Memory B cell (primary cell): ENCODE data around the gene DHODH.
"Not testable (repeated sequence)": the region's sequence is repeated elsewhere in the genome, so short reads cannot be mapped to it uniquely, and the experiment has no call there.

Experiments used
- ATAC-seq: fragments of 150-1000 bp; cut with Tn5 transposase; 2 replicates; pipeline ENCODE4 v1.10.0; 2021; ENCODE audit warnings: low read depth, mild to moderate bottlenecking, moderate library complexity
- DNase-seq, 2 donors: peaks; one replicate each; pipeline ENCODE4 v3.0.0; 2022; ENCODE audit warnings: low spot score in 2 of 2
- H3K27ac Mint-ChIP-seq: one replicate; pipeline ENCODE4 v1.8.0; 2022; ENCODE audit warnings: mild to moderate bottlenecking, moderate library complexity, mixed read lengths
- H3K27me3 Mint-ChIP-seq: one replicate; pipeline ENCODE4 v1.8.0; 2022; ENCODE audit warnings: mixed read lengths
- H3K36me3 Mint-ChIP-seq: one replicate; pipeline ENCODE4 v1.8.0; 2022; ENCODE audit warnings: mild to moderate bottlenecking, mixed read lengths
- H3K4me1 Mint-ChIP-seq: one replicate; pipeline ENCODE4 v1.8.0; 2022; ENCODE audit warnings: mixed read lengths
- H3K4me3 Mint-ChIP-seq: one replicate; pipeline ENCODE4 v1.8.0; 2022; ENCODE audit warnings: mild to moderate bottlenecking, moderate library complexity, mixed read lengths
- H3K9me3 Mint-ChIP-seq: one replicate; pipeline ENCODE4 v1.8.0; 2022; ENCODE audit warnings: mixed read lengths

DHODH gene

DNA sequence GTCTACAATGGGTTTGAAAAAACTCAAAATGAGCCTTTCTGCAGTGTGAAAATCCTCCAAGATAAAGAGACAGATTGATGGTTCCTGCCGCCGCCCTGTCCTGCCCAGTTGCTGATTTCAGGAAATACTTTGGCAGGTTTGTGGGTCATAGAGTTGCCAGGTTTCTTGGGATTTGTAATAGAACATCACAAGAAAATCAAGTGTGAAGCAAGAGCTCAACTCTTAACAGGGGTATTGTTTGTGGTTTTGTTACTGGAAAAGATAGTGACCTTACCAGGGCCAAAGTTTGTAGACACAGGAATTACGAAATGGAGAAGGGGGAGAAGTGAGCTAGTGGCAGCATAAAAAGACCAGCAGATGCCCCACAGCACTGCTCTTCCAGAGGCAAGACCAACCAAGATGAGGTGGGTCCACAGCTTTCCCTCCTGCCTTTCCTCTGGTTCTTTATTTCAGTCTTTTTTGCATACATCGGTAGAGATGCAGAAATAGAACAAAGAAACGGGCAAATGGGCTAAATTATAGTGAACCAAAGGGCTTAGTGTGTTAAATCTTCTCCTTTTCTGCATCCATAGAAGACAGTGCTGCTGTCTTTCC is 45.8 kb downstream of the DHODH start, which contains the start of gene HP:
Gene HP, plus strand, starts transcription at position 252 of the 594 bp plus-strand sequence. Its CDS starts 148 bp downstream, at position 400.
- not testable (repeated sequence) for H3K27ac Mint-ChIP-seq, DNase-seq

GRCh38 chr16:72055911-72056310 is 47.4 kb downstream of the DHODH start:
- no peak for ATAC-seq
- Mint-ChIP-seq H3K9me3 (no peaks in the 10 kb centered on the region), H3K4me3 (no peak overlapping the region), H3K27me3 (no peaks in the 10 kb centered on the region), H3K27ac (no peak overlapping the region), H3K4me1 (no peaks in the 10 kb centered on the region), H3K36me3 (peaks cover 3% of the 10 kb centered on the region)
- DNase-seq, result no peak

More for the DNA sequence above, 45.8 kb downstream of the DHODH start, which contains the start of gene HP:
- not testable (repeated sequence) for H3K9me3 Mint-ChIP-seq, H3K27me3 Mint-ChIP-seq, H3K4me3 Mint-ChIP-seq, ATAC-seq, H3K36me3 Mint-ChIP-seq, H3K4me1 Mint-ChIP-seq

DNA sequence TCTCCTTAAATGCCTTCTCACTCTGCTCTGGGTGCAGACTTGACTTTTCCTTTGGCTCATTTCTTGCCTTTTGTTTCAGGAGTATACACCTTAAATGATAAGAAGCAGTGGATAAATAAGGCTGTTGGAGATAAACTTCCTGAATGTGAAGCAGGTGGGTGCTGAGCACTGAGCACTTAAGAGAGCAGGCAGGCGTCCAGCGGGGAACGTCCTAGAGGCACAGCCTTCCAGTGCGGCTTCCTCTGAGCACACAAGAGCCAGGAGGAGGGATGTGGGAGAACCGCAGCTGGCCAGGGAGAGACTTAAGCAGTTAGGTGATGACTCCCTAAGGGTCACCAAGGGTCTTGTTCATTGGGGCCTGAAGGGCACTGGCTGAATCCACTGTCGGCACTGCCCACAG is 48.8 kb downstream of the DHODH start:
- not testable (repeated sequence) for H3K27ac Mint-ChIP-seq, DNase-seq, H3K9me3 Mint-ChIP-seq, H3K4me3 Mint-ChIP-seq, H3K36me3 Mint-ChIP-seq, ATAC-seq, H3K27me3 Mint-ChIP-seq, H3K4me1 Mint-ChIP-seq

DNA sequence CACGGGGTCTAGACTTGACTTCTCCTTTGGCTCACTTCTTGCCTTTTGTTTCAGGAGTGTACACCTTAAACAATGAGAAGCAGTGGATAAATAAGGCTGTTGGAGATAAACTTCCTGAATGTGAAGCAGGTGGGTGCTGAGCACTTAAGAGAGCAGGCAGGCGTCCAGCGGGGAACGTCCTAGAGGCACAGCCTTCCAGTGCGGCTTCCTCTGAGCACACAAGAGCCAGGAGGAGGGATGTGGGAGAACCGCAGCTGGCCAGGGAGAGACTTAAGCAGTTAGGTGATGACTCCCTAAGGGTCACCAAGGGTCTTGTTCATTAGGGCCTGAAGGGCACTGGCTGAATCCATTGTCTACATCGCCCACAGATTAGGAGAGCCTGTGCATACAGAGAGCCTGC is 50.5 kb downstream of the DHODH start:
- H3K27me3 Mint-ChIP-seq, H3K27ac Mint-ChIP-seq, H3K4me3 Mint-ChIP-seq, ATAC-seq, DNase-seq, H3K9me3 Mint-ChIP-seq, H3K4me1 Mint-ChIP-seq, H3K36me3 Mint-ChIP-seq: not testable (repeated sequence)

DNA sequence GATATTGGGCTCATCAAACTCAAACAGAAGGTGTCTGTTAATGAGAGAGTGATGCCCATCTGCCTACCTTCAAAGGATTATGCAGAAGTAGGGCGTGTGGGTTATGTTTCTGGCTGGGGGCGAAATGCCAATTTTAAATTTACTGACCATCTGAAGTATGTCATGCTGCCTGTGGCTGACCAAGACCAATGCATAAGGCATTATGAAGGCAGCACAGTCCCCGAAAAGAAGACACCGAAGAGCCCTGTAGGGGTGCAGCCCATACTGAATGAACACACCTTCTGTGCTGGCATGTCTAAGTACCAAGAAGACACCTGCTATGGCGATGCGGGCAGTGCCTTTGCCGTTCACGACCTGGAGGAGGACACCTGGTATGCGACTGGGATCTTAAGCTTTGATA is 51.9 kb downstream of the DHODH start:
- Mint-ChIP-seq H3K9me3 (no peaks in the 10 kb centered on the region), H3K4me1 (no peaks in the 10 kb centered on the region)
- ATAC-seq, result no peak

DNA sequence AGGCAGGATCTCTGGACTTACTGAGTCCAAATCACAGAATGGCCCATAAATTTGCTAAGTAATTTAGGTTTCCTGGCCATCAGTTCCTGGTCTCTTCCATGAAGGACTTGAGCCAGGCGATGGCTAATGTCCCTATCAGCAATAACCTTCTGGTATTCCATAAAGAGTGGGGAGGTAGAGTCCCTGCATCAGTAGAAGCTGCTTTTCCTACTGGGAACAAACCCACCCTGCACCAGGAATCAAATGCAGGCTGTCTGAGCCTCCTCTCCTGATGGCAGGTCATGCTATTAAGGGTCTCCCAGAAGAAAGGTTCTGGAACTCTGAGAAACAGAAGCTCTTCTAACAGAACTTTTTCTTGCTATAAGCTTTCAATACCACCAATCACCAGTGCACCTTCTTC is 53.0 kb downstream of the DHODH start:
- H3K27ac Mint-ChIP-seq, result no peak overlapping the region
- no peaks in the 10 kb centered on the region for H3K4me1 Mint-ChIP-seq
- H3K9me3 Mint-ChIP-seq, result no peaks in the 10 kb centered on the region
- DNase-seq (no peak), ATAC-seq (no peak)
- H3K36me3 Mint-ChIP-seq, result peaks cover 11% of the 10 kb centered on the region
- H3K27me3 Mint-ChIP-seq, result peaks cover 2% of the 10 kb centered on the region
- no peak overlapping the region for H3K4me3 Mint-ChIP-seq

More for the DNA sequence above, 51.9 kb downstream of the DHODH start:
- no peak overlapping the region for H3K27ac Mint-ChIP-seq
- no peak for DNase-seq
- no peak overlapping the region for H3K4me3 Mint-ChIP-seq
- H3K27me3 Mint-ChIP-seq, result peaks cover 2% of the 10 kb centered on the region
- H3K36me3 Mint-ChIP-seq, result peaks cover 11% of the 10 kb centered on the region

DNA sequence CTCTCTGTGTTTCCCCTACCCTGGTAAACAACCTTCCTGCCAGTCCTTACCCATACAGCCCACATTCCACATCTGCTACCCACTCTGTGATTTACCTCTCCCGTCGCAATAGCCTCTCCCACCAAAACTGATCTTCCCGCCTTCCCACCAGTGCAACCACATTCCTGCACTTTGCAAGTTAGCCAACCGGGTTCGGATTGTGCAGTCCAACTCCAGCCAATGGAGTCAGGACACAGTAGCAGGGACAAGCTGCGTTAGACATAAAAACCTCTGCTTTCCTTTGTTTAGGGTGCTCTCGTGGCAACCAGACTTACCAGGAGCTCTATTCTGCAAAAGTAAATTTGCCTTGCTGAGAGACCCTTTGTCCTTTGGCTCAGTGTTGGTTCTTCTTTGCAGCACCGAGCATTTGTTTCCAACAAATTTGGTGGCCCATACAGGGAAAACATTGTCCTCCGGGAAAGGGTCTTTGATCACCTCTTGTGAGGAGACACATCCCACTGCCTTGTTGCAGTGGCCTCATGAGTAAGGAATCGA is 55.9 kb downstream of the DHODH start:
- ATAC-seq (no peak), DNase-seq (no peak)
- no peaks in the 10 kb centered on the region for H3K9me3 Mint-ChIP-seq
- peaks cover 8% of the 10 kb centered on the region for H3K36me3 Mint-ChIP-seq
- no peaks in the 10 kb centered on the region for H3K4me1 Mint-ChIP-seq
- H3K27ac Mint-ChIP-seq, result no peak overlapping the region
- H3K4me3 Mint-ChIP-seq, result no peak overlapping the region
- H3K27me3 Mint-ChIP-seq, result peaks cover 2% of the 10 kb centered on the region

GRCh38 chr16:72066747-72067146 is 58.2 kb downstream of the DHODH start:
- H3K4me1 Mint-ChIP-seq, result no peaks in the 10 kb centered on the region
- H3K27ac Mint-ChIP-seq, result no peak overlapping the region
- peaks cover 2% of the 10 kb centered on the region for H3K27me3 Mint-ChIP-seq
- DNase-seq (peak; percentile 3 to 11), ATAC-seq (peak; percentile 37)
- H3K4me3 Mint-ChIP-seq, result no peak overlapping the region
- no peaks in the 10 kb centered on the region for H3K9me3 Mint-ChIP-seq
- peaks cover 7% of the 10 kb centered on the region for H3K36me3 Mint-ChIP-seq

GRCh38 chr16:72068930-72069329 is 60.4 kb downstream of the DHODH start:
- ATAC-seq (no peak), DNase-seq (no peak)
- no peaks in the 10 kb centered on the region for H3K4me1 Mint-ChIP-seq
- no peaks in the 10 kb centered on the region for H3K9me3 Mint-ChIP-seq
- H3K27me3 Mint-ChIP-seq, result peaks cover 2% of the 10 kb centered on the region
- peaks cover 4% of the 10 kb centered on the region for H3K36me3 Mint-ChIP-seq
- no peak overlapping the region for H3K4me3 Mint-ChIP-seq
- H3K27ac Mint-ChIP-seq, result no peak overlapping the region

- Mint-ChIP-seq H3K9me3 (no peaks in the 10 kb centered on the region), H3K27me3 (no peaks in the 10 kb centered on the region), H3K4me3 (no peak overlapping the region), H3K36me3 (peaks cover 2% of the 10 kb centered on the region), H3K4me1 (no peaks in the 10 kb centered on the region), H3K27ac (no peak overlapping the region)
- ATAC-seq (no peak), DNase-seq (no peak)
Measured at GRCh38 chr16:72072514-72073342, 64.2 kb downstream of the DHODH start.

GRCh38 chr16:72073560-72074230 is 65.2 kb downstream of the DHODH start:
- no peaks in the 10 kb centered on the region for H3K27me3 Mint-ChIP-seq
- H3K36me3 Mint-ChIP-seq, result peaks cover 2% of the 10 kb centered on the region
- no peak overlapping the region for H3K4me3 Mint-ChIP-seq
- no peaks in the 10 kb centered on the region for H3K9me3 Mint-ChIP-seq
- no peaks in the 10 kb centered on the region for H3K4me1 Mint-ChIP-seq
- H3K27ac Mint-ChIP-seq, result no peak overlapping the region
- no peak for DNase-seq
- no peak for ATAC-seq

GRCh38 chr16:72075067-72075466 is 66.5 kb downstream of the DHODH start:
- not testable (repeated sequence) for H3K4me3 Mint-ChIP-seq, H3K27me3 Mint-ChIP-seq, ATAC-seq, DNase-seq, H3K36me3 Mint-ChIP-seq, H3K9me3 Mint-ChIP-seq, H3K4me1 Mint-ChIP-seq, H3K27ac Mint-ChIP-seq
